NCI-H1417 (cell line): ENCODE measurements around the gene KCNQ1OT1.

Experiments
- DNase-seq, 3 experiments: peaks; one replicate each; lab custom pipeline; 2025; lab: John Stamatoyannopoulos, UW

Gene KCNQ1OT1

GRCh38 chr11:2667940-2668339 is 31.9 kb downstream of the KCNQ1OT1 start:
- no peak for DNase-seq

GRCh38 chr11:2666828-2667570 is 32.8 kb downstream of the KCNQ1OT1 start:
- DNase-seq = no peak

- no peak for DNase-seq
Observed at GRCh38 chr11:2666401-2666741, 33.4 kb downstream of the KCNQ1OT1 start.

- no peak for DNase-seq
Observed at GRCh38 chr11:2665526-2666400, 34.0 kb downstream of the KCNQ1OT1 start.

GRCh38 chr11:2664791-2665525 is 34.8 kb downstream of the KCNQ1OT1 start:
- DNase-seq = no peak

GRCh38 chr11:2664376-2664775 is 35.4 kb downstream of the KCNQ1OT1 start:
- DNase-seq = no peak

GRCh38 chr11:2663915-2664314 is 35.9 kb downstream of the KCNQ1OT1 start:
- no peak for DNase-seq

GRCh38 chr11:2663506-2663905 is 36.3 kb downstream of the KCNQ1OT1 start:
- no peak for DNase-seq

GRCh38 chr11:2662430-2663299 is 37.1 kb downstream of the KCNQ1OT1 start:
- DNase-seq = no peak

- DNase-seq = no peak
Observed at GRCh38 chr11:2662024-2662312, 37.8 kb downstream of the KCNQ1OT1 start.

- DNase-seq = no peak
Observed at GRCh38 chr11:2661173-2662023, 38.4 kb downstream of the KCNQ1OT1 start.

GRCh38 chr11:2660357-2660939 is 39.3 kb downstream of the KCNQ1OT1 start:
- no peak for DNase-seq

GRCh38 chr11:2657697-2658284 is 42.0 kb downstream of the KCNQ1OT1 start:
- DNase-seq = no peak

GRCh38 chr11:2656859-2657258 is 42.9 kb downstream of the KCNQ1OT1 start:
- no peak for DNase-seq

GRCh38 chr11:2655834-2656622 is 43.8 kb downstream of the KCNQ1OT1 start:
- peak in 1 of 3 experiments; percentile 6 for DNase-seq

- DNase-seq = peak in 1 of 3 experiments; percentile 3
Observed at GRCh38 chr11:2655016-2655719, 44.6 kb downstream of the KCNQ1OT1 start.

GRCh38 chr11:2653930-2654739 is 45.7 kb downstream of the KCNQ1OT1 start:
- peak in 2 of 3 experiments; percentile 6 to 47 for DNase-seq

GRCh38 chr11:2653198-2653551 is 46.6 kb downstream of the KCNQ1OT1 start:
- DNase-seq = no peak
